Measurements from ENCODE around the gene PAK1IP1.
"Not testable (repeated sequence)": the region's sequence is repeated elsewhere in the genome, so short reads cannot be mapped to it uniquely, and the experiment has no call there.

The PAK1IP1 gene

DNA sequence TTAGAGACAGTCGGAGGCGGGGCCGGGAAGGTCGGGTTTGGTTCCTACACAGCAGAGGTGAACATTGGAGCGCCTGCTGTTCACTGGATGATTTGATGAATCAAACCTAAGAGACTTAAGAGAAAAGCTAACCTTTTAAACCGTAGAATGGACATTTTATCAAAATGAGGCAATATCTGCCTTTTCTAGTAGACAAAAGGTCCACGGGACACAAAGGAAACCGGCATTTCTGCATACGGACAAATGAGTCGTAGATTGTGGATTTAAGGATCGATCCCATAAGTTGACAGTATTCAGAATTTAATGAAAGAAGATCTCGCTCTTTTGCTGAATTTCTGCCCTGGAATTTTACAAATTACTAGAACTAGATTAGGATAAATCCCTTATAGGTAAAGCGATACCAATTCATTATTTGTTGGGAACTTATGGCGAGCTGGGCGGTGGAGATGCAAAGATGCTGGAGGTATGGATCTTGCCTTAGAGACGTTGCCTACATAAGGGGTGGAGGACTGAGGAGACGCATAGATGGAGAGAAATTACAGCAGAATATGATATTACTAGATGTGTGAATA lies 400 bp downstream of the PAK1IP1 start:
- DNase-seq, result peak; percentile 24

DNA sequence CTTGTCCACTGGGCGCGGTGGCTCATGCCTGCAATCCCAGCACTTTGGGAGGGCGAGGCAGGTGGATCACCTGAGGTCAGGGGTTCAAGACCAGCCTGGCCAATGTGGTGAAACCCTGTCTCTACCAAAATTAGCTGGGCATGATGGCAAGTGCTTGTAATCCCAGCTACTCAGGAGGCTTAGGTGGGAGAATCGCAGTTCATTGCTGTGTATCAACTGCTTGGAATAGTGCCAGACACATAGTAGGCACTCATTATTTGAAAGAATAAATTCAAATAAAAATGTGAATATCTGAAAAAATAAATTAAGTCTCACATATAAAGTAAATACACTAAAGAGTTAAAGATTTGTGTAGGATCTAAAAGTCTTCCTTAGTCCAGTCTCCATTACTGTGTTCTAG lies 1.9 kb downstream of the PAK1IP1 start:
- DNase-seq, result no peak

DNA sequence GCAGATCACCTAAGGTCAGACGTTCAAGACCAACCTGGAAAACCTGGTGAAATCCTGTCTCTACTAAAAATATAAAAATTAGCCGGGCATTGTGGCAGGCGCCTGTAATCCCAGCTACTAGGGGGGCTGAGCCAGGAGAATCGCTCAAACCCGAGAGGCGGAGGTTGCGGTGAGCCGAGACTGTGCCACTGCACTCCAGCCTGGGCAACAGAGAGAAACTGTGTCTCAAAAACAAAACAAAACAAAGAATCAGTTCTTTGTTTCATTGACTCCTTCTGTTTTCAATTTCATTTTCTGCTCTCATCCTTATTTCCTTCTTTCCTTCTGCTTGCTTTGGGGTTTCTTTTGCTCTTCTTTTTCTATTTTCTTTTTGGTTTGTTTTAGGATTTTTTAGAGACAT lies 19.2 kb downstream of the PAK1IP1 start:
- DNase-seq, result no peak

DNA sequence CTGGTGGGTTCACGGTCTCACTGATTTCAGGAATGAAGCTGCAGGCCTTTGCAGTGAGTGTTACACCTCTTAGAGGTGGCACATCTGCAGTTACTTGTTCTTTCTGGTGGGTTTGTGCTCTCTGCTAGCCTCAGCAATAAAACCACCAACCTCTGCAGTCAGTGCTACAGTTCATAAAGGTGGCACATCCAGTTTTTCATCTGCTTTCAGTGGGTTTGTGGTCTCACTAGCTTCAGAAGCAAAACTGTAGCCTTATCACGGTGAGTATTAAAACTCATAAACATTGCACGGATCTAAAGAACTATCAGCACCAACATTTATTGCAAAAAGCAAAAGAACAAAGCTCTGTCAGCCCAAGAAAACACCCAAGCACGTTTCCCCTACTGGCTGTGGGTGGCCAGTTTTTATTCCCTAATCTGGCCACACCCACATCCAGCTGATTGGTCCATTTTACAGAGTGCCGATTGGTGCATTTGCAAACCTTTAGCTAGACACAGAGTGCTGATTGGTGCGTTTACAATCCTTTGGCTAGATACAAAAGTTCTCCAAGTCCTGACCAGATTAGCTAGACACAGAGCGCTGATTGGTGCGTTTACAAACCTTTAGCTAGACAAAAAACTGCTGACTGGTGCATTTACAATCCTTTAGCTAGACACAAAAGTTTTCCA lies 24.7 kb downstream of the PAK1IP1 start:
- DNase-seq, result no peak

DNA sequence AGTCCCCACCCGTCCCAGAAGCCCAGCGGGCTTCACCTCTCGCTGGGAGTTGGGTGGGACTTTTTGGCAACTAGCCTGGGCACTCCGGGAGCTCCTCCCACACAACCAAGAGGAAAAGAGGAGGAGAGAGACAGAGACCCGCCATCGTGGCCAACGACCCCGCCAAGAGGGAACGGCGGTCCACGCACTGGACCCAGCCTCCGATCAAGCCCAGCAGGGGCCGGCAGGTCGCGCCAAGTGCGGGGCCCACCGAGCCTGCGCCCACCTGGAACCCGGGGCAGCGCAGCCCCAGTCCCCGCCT lies 25.1 kb downstream of the PAK1IP1 start:
- no peak for DNase-seq

DNA sequence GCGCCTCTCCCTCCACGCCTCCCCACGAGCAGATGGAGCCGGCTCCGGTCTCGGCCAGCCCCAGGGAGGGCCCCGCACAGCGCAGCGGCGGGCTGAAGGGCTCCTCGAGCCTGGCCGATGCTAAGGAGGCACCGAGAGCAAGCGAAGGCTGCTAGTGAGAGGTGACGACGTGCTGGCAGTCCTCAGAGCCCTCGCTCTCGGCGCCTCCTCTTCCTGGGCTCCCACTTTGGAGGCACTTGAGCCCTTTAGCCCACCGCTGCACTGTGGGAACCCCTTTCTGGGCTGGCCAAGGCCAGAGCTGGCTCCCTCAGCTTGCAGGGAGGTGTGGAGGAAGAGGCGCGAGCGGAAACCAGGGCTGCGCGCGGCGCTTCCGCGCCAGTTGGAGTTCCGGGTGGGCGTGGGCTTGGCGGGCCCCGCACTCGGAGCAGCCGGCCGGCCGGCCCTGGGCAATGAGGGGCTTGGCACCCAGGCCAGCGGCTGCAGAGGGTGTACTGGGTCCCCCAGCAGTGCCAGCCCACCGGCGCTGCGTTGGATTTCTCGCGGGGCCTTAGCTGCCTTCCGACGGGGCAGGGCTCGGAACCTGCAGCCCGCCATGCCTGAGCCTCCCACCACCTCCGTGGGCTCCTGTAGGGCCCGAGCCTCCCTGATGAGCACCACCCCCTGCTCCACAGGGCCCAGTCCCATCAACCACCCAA lies 25.6 kb downstream of the PAK1IP1 start:
- no peak for DNase-seq

DNA sequence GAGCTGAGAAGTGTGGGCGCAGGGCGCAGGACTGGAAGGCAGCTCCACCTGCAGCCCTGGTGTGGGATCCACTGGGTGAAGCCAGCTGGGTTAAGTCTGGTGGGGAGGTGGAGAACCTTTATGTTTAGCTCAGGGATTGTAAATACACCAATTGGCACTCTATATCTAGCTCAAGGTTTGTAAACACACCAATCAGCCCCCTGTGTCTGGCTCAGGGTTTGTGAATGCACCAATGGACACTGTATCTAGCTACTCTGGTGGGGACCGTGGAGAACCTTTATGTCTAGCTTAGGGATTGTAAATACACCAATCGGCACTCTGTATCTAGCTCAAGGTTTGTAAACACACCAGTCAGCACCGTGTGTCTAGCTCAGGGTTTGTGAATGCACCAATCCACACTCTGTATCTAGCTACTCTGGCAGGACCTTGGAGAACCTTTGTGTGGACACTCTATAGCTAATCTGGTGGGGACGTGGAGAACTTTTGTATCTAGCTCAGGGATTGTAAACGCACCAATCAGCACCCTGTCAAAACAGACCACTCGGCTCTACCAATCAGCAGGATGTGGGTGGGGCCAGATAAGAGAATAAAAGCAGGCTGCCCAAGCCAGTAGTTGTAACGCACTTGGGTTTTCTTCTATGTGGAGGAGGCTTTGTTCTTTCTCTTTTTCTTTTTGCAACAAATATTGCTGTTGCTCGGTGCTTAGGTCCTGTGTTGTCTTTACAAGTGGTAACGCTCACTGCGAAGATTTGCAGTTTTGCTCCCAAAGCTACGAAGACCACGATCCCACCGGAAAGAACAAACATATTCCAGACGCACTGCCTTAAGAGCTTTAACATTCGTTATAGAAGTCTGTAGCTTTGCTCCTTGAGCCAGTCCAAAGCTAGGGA lies 26.4 kb downstream of the PAK1IP1 start:
- not testable (repeated sequence) for DNase-seq

DNA sequence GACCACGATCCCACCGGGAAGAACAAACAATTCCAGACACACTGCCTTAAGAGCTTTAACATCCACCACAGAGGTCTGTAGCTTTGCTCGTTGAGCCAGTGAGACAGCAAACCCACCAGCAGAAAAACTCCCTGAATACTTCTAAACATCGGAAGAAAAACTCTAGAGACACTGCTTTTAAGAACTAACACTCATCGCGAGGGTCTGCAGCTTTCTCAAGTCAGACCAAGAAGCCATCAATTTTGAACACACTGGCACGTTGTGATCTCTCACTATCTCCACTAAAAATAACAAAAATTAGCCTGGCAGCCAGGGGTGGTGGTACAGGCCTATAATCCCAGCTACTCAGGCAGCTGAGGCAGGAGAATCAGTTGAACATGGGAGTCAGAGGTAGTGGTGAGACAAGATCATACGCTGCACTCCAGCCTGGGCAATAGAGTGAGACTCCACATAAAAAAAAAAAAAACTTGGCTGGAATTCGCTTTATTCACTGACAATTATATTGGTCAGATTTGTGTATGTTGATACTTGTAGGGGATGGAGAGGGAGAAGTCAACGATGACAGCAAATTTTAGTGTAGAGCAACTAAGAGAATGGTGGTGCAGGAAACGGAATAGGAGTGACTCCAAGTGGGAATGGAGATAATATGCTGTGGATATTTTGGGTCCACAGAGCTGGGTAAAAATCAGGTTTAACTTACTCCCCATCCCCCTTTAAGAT lies 27.2 kb downstream of the PAK1IP1 start:
- DNase-seq, result no peak

DNA sequence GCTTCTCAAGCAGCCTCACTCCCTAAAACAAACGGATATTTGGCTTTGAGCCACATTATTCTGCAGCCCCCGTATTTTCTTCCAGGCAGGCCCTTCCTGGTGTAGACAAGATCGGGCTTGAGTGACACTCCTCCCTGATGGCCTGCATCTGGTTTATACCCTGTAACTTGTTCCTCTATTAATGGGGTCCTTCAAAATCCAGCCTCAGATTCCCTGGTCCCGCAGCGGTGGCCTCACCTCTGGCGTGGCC lies 27.7 kb downstream of the PAK1IP1 start:
- no peak for DNase-seq

DNA sequence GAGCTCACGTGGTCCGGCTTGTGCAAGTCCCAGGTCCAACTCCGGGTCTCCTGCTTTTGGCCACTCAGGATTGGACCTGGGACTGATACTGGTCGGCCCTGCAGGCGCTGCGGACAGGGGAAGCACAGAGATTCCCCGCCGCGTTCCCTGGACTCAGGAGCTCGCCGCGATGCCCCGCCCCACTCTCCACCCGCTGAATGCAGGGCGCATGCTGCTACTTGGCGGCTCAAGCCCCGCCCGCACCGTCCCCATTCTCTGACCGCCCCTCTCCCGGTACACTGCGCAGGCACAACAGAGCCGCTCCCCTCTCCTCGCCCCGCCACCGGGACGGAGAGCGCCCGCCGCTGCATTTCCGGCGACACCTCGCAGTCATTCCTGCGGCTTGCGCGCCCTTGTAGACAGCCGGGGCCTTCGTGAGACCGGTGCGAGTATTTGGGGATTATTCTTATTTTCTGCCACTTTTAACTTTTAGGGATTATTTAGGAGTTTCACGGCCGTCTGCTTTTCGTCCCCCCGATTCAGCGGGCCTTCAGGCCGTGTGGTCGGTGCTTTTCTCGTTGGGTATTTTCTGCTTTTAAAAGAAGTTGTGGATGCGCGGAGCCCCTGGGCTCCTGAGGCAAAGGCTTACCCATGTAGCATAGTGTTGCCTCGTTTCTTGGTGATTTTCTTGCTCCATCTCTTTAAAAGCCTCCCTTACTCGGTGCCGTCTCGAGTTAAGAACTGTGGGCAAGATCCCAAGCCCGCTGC lies 28.2 kb downstream of the PAK1IP1 start, which contains the start of gene TMEM14C:
TSS of gene TMEM14C (plus strand) at position 251 of the 747 bp plus-strand sequence. CDS start 1,544 bp downstream, outside the sequence.
- DNase-seq, result peak; percentile 96

DNA sequence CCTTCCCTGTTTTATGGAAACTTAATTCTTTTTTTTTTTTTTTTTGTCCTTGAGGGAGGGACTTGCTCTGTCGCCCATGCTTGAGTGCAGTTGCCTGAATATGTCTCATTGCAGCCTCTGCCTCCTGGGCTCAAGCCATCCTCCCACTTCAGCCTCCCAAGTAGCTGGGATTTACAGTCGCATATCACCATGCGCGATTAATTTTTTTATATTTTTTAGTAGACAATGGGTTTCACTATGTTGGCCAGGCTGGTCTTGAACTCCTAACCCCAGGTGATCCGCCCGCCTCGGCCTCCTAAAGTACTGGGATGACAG lies 28.8 kb downstream of the PAK1IP1 start:
- no peak for DNase-seq

DNA sequence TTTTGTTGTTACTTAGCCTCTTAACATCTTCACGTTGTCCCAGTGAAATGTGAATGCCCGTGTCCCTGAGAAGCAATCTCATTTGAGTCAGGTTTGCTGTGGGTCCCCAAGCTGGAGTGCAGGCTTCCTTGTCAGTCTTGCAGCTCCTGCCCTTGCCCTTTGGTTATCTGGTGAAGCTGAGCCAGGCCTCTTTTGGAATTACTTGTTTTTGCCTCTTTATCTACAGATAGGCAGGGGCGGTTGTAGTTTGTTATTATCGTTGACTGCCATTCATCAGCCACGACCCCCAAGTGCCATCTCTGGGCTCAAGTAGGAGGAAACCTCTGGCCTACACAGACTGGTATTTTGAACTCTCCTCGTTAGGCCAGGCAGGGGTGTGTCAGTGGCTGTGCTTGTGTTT lies 30.3 kb downstream of the PAK1IP1 start:
- no peak for DNase-seq

DNA sequence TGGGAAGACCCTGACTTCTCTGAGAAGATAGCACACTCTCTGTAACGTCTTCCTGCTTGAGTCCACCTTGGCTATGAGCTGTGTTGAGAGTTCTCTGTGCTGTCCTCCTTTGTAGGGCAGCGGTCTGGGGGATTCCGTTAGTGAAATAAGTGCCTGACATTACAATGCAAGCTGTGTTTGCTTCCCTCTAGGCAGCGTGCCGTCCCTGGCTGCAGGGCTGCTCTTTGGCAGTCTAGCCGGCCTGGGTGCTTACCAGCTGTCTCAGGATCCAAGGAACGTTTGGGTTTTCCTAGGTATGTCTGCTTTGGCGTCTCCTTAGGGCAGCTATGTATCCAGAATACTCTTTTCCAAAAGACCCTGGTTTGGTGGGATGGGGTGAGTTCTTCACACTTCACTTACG lies 30.9 kb downstream of the PAK1IP1 start:
- DNase-seq, result no peak

DNA sequence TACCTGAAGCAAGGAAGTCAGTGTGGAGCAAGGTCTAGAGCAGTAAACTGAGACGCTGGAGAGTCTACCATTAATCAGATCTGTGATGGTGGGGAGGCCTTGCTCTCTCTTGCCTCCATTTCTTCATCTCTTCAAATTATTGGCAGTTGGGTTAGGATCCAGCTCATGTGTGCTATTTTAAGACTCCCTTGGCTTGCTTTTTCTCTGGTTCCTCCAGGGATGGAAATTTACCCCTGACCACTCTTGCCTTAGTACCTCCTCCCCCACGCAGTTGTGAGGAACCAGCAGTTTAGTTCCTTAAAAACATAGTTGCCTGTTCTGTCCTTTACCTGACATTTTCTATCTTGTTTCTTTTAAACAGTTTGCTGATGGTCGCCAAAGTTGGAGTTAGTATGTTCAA lies 35.5 kb downstream of the PAK1IP1 start:
- no peak for DNase-seq

DNA sequence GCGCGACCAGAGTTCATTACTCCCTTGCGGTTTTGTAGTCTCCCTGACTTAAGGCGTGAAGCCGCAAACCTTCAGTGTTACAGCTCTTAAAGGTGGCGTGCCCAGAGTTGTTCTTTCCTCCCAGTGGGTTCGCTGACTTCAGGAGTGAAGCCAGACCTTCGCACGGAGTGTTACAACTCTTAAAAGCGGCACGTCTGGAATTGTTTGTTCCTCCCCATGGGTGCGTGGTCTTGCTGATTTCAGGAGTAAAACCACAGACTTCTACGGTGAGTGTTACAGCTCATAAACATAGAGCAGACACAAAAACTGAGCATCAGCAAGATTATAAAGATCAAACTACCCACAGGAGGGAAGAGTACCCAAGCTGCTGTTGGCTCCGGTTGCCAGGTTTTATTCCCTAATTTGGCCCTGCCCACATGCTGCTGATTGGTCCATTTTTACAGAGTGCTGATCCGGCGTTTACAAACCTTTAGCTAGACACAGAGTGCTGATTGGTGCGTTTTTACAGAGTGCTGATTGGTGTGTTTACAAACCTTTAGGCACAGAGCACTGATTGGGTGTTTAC lies 38.5 kb downstream of the PAK1IP1 start:
- DNase-seq, result no peak

DNA sequence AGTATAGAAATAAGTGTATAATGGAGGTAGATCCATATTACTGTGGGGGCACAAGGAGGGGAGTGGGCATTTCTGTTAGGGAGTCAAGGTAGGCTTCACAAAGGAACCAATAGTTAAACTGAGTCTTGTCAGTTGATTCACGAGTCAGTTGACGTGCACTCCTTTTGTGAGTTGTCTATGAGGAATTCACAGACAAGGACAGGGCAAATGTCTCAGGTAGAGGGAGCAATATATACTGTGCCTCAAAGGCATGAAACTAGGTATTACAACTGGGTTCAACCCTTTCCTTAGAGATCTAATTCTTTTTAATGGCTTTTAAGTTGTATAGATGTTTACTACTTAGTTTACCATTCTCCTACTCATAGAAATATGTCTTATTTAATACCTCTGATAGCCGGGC lies 39.1 kb downstream of the PAK1IP1 start:
- no peak for DNase-seq

DNA sequence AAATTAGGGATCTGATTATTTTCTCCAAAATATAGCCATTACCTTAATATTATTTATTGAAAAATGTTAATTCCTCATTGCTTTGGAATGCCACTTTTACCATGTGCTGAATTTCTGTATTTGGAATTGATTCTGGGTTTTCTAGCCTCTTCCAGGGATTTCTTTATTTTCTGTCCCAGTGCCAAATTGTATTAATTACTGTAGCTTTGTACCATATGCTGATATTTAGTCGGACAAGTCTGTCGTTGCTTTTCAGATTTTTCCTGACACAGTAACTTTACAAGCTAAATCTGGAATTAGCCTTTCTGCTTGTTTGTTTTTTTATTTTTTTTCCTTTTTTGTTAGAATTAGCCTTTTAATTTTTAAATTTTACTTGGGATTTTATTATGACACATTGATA lies 42.0 kb downstream of the PAK1IP1 start:
- DNase-seq, result no peak

DNA sequence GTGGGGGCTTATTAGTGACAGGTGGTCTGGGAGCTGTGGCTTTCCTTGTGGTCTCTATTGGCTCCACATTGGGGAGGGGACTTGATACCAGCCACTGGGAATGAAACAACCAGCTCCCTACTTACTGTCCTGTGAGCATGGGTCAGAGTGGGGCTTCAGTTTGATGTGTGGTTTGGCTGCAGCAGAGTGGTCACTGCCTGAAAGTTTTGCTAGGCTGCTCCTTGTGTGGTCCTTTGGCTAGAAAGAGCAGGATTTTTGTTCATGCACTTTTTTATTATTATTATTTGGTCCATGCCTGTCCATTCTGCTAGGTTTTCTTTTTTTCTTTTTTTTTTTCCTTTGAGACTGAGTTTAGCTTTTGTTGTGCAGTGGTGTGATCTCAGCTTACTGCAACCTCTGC lies 45.3 kb downstream of the PAK1IP1 start:
- no peak for DNase-seq

DNA sequence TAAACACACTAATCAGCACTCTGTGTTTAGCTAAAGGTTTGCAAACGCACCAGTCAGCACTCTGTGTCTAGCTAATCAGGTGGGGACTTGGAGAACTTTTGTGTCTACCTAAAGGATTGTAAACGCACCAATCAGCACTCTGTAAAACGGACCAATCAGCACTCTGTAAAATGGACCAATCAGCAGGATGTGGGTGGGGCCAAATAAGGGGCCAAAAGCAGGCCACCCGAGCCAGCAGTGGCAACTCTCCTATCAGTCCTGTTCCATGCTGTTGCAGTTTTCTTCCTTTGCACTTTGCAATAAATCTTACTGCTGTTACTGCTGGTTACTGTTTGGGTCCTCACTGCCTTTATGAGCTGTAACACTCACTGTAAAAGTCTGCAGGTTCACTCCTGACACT lies 46.9 kb downstream of the PAK1IP1 start:
- not testable (repeated sequence) for DNase-seq

DNA sequence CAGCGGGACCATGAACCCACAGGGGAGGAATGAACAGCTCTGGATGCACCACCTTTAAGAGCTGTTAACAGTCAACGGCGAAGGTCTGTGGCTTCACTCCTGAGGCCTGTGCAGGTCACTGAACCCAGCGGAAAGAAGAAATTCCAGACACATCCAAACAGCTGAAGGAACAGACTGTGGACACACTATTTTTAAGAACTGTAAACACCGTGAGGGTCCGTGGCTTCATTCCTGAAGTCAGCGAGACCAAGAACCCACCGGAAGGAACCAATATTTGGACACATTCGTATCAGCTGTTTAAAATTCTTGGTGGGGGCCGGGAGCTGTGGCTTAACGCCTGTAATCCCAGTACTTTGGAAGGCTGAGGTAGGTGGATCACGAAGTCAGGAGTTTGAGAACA lies 47.5 kb downstream of the PAK1IP1 start:
- no peak for DNase-seq

DNA sequence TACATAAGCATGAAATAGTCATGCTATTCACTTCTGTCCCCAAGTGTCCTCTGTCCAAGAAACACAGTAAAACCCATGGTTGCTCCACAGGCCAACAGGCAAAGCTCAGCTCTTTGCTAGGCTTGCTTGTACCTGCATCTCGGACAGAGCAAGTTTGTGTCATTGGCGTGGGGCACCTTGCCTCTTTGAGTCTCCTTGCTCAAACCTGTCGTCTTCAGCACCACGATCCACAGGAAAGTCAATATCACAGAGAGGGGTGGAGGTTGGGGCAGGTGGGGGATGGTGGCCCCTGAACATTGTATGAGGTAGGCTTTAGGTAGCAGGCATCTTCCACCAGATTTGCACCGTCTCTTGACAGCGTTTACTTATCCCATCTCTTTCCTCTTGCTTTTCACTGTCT lies 48.7 kb downstream of the PAK1IP1 start:
- DNase-seq, result no peak

DNA sequence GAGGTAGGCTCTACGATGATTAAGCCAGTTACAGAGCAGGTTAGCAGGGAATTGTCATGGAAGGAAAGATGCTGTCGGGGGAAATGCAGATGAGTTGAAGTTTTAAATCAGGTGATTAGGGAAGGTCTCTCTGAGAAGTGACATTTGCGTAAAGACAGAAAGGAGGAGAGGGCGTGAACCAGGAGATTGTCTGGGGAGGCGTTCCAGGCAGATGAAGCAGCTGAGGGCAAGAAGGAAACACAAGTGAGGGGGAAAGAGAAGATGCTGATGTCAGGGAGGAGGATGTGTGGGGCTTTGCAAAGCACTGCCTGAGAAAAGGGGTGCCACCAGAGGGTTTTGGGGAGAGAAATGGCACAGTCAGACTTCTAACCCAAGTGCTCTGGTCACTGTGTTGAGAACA lies 50.3 kb downstream of the PAK1IP1 start:
- no peak for DNase-seq

DNA sequence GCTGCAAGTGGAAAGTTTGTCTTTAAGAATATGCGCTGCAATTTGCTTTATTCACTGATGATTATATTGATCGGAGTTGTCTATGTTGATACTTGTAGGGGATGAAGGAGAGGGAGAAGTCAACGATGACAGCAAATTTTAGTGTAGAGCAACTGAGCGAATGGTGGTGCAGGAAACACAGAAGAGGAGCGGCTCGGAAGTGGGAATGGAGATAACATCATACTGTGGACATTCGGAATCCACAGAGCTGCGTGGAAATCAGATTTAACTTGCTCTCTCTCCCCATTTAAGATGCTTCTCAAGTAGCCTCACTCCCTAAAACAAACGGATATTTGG lies 52.1 kb downstream of the PAK1IP1 start:
- DNase-seq, result no peak

All from kidney glomerular epithelial cell (primary cell).